ENCODE results near the gene CIAO3.

Gene CIAO3

GRCh38 chr16:711548-712320 is 29.1 kb downstream of the CIAO3 start (continued):
- TF ChIP-seq GLIS1 (tag by site-specific recombination; IDR thresholded peaks at IDR 0.05) (no peak), BCL11B (tag by site-specific recombination; IDR thresholded peaks at IDR 0.05; ENCODE audit: low read depth) (peak; percentile 35; the same call in 1 of the 2 replicates), KLF16 (tag by site-specific recombination; IDR thresholded peaks at IDR 0.05) (0 out of 2 replicates have a peak, but pooled peaks have one; percentile 25), ZNF692 (tag by site-specific recombination; IDR thresholded peaks at IDR 0.05) (no peak), ZNF837 (tag by site-specific recombination; IDR thresholded peaks at IDR 0.05) (no peak), REST (tag by site-specific recombination; IDR thresholded peaks at IDR 0.05) (no peak), WT1 (tag by site-specific recombination; IDR thresholded peaks at IDR 0.05) (no peak), ZFP69B (tag by site-specific recombination; IDR thresholded peaks at IDR 0.05) (0 out of 2 replicates have a peak, but pooled peaks have one; percentile 25), ZSCAN30 (tag by site-specific recombination; IDR thresholded peaks at IDR 0.05) (peak; percentile 48; the same call in 1 of the 2 replicates), KLF1 (tag by site-specific recombination; IDR thresholded peaks at IDR 0.05) (peak; percentile 42; the same call in 1 of the 2 replicates), ZBTB44 (tag by site-specific recombination; IDR thresholded peaks at IDR 0.05) (no peak), ZNF202 (tag by site-specific recombination; IDR thresholded peaks at IDR 0.05; ENCODE audit: borderline replicate concordance) (no peak), ZBTB20 (tag by site-specific recombination; IDR thresholded peaks at IDR 0.05) (peak; percentile 38; the same call in 1 of the 2 replicates)

- POLR2A ChIA-PET: interaction anchor here (0.5 to 2.5 kb wide), 4 partner anchors 10 to 469 kb away, joined by 4 to 12 read pairs (median 6); partner anchors contain the start of genes ANTKMT, CHTF18 and RPUSD1
- no peak for TF ChIP-seq ZSCAN4 (tag by site-specific recombination; IDR thresholded peaks at IDR 0.05)
- no peak for TF ChIP-seq ZNF10 (tag by site-specific recombination; IDR thresholded peaks at IDR 0.05)
- TF ChIP-seq ZNF645 (tag by site-specific recombination; IDR thresholded peaks at IDR 0.05): no peak
- TF ChIP-seq ZNF16 (tag by site-specific recombination; IDR thresholded peaks at IDR 0.05; ENCODE audit: low read depth): no peak
- Histone ChIP-seq H3K36me3 (ENCODE audit: control insufficient read depth in 2 of 2, insufficient read depth in 1 of 2, low read length in 2 of 2) (no peaks in the 10 kb centered on the region), H3K4me1 (ENCODE audit: control insufficient read depth, insufficient read depth, low read length) (peaks cover 11% of the 10 kb centered on the region), H3K27ac (ENCODE audit: extremely low read depth, low read depth, low read length) (no peak overlapping the region), H3K4me3 (ENCODE audit: low read depth, low read length) (no peak overlapping the region), H3K9me3 (ENCODE audit: control insufficient read depth, insufficient read depth, low read depth, low read length) (no peaks in the 10 kb centered on the region)
- CTCF ChIA-PET: interaction anchor here (1.1 to 5.7 kb wide), 9 partner anchors 9 to 392 kb away, joined by 3 to 119 read pairs (median 7); partner anchors contain the start of genes ANTKMT, CHTF18, GNG13 and RPUSD1
Measured at GRCh38 chr16:711084-711483, 29.7 kb downstream of the CIAO3 start.
